Measurements from ENCODE around the gene SULT4A1.

SULT4A1 gene

GRCh38 chr22:43823353-43823908 is 38.9 kb downstream of the SULT4A1 start:
- no peak for TF ChIP-seq TOX (CRISPR knock-in tag; IDR thresholded peaks at IDR 0.05; ENCODE audit: borderline replicate concordance)
- TF ChIP-seq OSR1 (CRISPR knock-in tag; IDR thresholded peaks at IDR 0.05) = no peak
- no peak for TF ChIP-seq CREB5 (CRISPR knock-in tag; IDR thresholded peaks at IDR 0.05; ENCODE audit: low read depth)
- TF ChIP-seq ZNF565 (CRISPR knock-in tag; conservative IDR thresholded peaks at IDR 0.05; ENCODE audit: low read depth) = no peak
- TF ChIP-seq BACH2 (CRISPR knock-in tag; IDR thresholded peaks at IDR 0.05; ENCODE audit: borderline replicate concordance) = no peak
- TF ChIP-seq PPARA (CRISPR knock-in tag; IDR thresholded peaks at IDR 0.05; ENCODE audit: borderline replicate concordance) = no peak
- no peak for TF ChIP-seq PATZ1 (CRISPR knock-in tag; IDR thresholded peaks at IDR 0.05; ENCODE audit: borderline replicate concordance)
- TF ChIP-seq ZFP3 (CRISPR knock-in tag; IDR thresholded peaks at IDR 0.05) = no peak
- no peak for TF ChIP-seq ZNF8 (CRISPR knock-in tag; IDR thresholded peaks at IDR 0.05)
- TF ChIP-seq ESRRG (CRISPR knock-in tag; IDR thresholded peaks at IDR 0.05) = no peak
- TF ChIP-seq RARB (CRISPR knock-in tag; IDR thresholded peaks at IDR 0.05) = no peak
- no peak for TF ChIP-seq CSRNP3 (CRISPR knock-in tag; IDR thresholded peaks at IDR 0.05)
- TF ChIP-seq ZFP30 (CRISPR knock-in tag; IDR thresholded peaks at IDR 0.05) = no peak
- TF ChIP-seq TCF4 (CRISPR knock-in tag; IDR thresholded peaks at IDR 0.05; ENCODE audit: borderline replicate concordance) = no peak
- no peak for TF ChIP-seq CSDC2 (CRISPR knock-in tag; IDR thresholded peaks at IDR 0.05)
- TF ChIP-seq POU6F1 (CRISPR knock-in tag; IDR thresholded peaks at IDR 0.05; ENCODE audit: borderline replicate concordance, low read depth) = no peak
- no peak for TF ChIP-seq ZC3H10 (CRISPR knock-in tag; IDR thresholded peaks at IDR 0.05)
- no peak for TF ChIP-seq ARNTL (CRISPR knock-in tag; IDR thresholded peaks at IDR 0.05; ENCODE audit: borderline replicate concordance, low read depth)
- no peak for TF ChIP-seq ZNF70 (CRISPR knock-in tag; IDR thresholded peaks at IDR 0.05)
- TF ChIP-seq GLIS3 (CRISPR knock-in tag; IDR thresholded peaks at IDR 0.05) = no peak
- no peak for ATAC-seq

GRCh38 chr22:43821606-43822425 is 40.5 kb downstream of the SULT4A1 start:
- no peak for ATAC-seq
- TF ChIP-seq TOX (CRISPR knock-in tag; IDR thresholded peaks at IDR 0.05; ENCODE audit: borderline replicate concordance) (no peak), ZNF8 (CRISPR knock-in tag; IDR thresholded peaks at IDR 0.05) (no peak), RARB (CRISPR knock-in tag; IDR thresholded peaks at IDR 0.05) (no peak), PATZ1 (CRISPR knock-in tag; IDR thresholded peaks at IDR 0.05; ENCODE audit: borderline replicate concordance) (no peak), BACH2 (CRISPR knock-in tag; IDR thresholded peaks at IDR 0.05; ENCODE audit: borderline replicate concordance) (no peak), PPARA (CRISPR knock-in tag; IDR thresholded peaks at IDR 0.05; ENCODE audit: borderline replicate concordance) (no peak), TCF4 (CRISPR knock-in tag; IDR thresholded peaks at IDR 0.05; ENCODE audit: borderline replicate concordance) (no peak), CREB5 (CRISPR knock-in tag; IDR thresholded peaks at IDR 0.05; ENCODE audit: low read depth) (no peak), OSR1 (CRISPR knock-in tag; IDR thresholded peaks at IDR 0.05) (no peak), ARNTL (CRISPR knock-in tag; IDR thresholded peaks at IDR 0.05; ENCODE audit: borderline replicate concordance, low read depth) (no peak), ISL1 (CRISPR knock-in tag; IDR thresholded peaks at IDR 0.05) (no peak), ZFP3 (CRISPR knock-in tag; IDR thresholded peaks at IDR 0.05) (no peak), ZFP30 (CRISPR knock-in tag; IDR thresholded peaks at IDR 0.05) (no peak)
